ENCODE data around the gene EMC6.

EMC6 gene

DNA sequence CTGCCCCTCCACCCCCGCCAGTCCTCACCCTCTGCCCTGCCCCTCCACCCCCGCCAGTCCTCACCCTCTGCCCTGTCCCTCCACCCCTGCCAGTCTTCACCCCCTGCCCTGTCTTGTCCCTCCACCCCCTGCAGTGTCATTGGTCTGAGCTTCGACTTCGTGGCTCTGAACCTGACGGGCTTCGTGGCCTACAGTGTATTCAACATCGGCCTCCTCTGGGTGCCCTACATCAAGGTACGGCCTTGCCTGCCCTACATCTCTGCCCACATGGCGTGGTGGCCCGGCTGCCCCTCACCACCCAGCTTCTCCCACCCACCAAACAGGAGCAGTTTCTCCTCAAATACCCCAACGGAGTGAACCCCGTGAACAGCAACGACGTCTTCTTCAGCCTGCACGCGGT lies 12.3 kb upstream of the EMC6 start:
- DNase-seq (ENCODE audit: low read depth), result no peak

DNA sequence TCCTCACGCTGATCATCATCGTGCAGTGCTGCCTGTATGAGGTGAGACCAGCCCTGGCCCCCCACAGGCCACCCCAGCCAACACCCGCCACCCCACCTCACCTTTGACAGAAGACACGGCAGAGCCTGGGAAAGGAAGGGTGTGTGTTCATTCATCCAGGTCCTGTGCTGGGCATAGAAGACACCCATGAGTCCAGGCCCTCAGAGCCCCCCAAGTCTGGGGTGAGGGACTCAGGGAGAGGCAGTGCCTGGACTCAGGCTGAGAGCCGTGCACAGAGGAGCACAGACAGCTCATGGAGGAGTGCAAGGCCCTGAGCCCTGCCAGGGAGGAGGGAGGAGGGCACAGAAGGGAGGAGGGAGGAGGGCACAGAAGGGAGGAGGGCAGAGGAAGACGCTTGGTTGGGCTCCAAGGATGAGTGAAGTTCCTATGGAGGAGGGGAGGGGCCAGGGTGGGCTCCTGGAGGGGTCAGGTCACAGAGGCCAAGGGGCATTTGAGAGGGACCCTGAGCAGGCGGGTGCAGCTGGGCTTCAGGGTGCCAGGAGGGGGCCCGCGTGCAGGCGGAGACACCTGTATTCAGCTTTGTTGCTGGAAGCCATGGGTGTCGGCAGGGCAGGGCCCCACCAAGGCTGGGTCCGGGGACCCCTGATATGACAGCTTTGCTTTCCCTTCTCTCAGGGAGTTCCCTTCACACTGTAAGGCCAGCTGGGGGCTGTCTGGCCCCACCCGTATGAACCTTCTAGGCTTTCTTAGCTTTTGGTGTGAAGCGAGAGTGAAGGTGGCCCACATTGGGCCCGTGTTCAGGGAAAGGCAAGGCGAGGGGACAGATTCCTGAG lies 11.6 kb upstream of the EMC6 start:
- DNase-seq (ENCODE audit: low read depth), result no peak

DNA sequence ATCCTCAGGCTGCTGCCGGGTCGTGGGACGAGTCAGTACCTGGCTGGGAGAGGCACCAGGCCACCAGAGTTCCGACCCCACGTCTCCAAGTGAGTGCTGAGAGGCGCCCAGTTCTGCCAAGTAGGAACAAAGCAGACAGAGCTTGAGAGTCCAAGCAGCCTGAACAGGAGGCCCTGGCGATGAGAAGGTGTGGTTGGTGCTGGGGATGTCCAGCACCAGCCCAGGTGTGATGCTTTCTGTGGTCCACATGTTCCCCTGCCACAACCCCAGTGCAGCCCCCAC lies 11.1 kb upstream of the EMC6 start:
- no peak for DNase-seq (ENCODE audit: low read depth)

DNA sequence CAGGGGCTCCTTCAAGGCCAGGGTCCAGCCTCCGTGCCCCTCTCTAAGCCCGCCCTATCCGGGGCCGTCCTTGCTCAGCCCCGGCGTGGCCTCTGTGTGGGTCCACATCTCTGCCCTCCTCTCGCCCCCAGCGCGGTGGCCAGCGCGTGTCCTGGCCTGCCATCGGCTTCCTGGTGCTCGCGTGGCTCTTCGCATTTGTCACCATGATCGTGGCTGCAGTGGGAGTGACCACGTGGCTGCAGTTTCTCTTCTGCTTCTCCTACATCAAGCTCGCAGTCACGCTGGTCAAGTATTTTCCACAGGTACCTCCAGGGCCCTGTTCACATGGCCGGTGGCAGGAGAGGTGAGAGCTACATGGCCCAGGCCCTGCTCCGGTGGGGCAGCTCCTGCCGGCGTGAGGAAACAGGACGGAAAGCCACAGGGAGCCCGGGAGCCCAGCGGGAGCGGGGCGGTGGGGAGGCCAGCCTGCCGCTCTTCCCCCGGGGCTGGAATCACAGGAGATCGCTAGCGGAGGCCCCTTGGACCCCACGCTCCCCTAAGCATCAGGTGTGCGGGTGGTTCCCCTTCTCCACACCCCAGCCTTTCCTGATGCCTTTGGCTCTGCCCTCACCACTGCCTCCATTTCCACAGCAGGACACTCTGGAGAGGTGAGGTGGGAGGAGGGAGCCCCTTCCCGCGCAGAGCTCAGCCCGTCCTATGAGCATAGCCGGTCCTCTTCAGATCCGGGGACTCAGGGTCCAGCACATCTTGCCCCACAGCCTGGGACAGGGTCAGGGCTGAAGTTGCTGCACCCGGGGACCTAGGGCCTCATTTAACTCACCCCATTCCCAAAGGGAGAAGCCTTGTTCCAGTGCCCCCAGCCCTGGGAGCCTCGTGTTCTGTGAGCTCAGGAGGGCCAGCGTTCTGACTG lies 10.5 kb upstream of the EMC6 start:
- no peak for DNase-seq (ENCODE audit: low read depth)

DNA sequence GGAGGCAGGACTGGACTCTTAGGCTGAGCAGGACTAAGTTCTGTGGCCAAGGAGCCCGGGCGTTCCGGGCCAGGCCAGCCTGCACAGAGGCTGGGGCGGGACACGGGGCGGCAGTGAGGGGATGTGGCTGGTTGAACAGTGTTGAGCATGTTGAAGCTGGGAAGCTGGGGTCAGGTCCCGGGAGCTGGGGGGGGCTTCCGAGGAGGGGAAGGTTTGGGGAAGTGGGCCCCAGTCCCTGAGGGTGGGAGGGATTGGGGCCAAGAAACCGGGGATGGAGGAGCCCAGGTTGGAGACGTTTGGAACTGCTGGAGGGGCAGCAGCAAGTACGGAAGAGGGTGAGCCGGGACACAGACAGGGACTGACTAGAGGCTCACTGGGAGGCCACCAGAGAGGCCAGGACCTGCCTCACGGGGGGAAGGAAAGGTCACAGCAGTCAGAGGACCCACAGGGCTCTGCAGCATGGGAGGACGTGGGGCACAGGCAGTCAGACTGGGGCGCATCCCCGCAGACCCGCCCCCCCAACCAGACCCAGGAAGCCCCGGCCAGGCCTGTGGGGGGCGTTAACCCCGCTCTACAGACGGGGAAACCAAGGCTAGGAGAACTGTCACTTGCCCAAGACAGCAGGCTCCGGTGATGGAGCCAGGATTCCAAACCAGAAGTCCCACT lies 9.7 kb upstream of the EMC6 start:
- DNase-seq (ENCODE audit: low read depth), result no peak

DNA sequence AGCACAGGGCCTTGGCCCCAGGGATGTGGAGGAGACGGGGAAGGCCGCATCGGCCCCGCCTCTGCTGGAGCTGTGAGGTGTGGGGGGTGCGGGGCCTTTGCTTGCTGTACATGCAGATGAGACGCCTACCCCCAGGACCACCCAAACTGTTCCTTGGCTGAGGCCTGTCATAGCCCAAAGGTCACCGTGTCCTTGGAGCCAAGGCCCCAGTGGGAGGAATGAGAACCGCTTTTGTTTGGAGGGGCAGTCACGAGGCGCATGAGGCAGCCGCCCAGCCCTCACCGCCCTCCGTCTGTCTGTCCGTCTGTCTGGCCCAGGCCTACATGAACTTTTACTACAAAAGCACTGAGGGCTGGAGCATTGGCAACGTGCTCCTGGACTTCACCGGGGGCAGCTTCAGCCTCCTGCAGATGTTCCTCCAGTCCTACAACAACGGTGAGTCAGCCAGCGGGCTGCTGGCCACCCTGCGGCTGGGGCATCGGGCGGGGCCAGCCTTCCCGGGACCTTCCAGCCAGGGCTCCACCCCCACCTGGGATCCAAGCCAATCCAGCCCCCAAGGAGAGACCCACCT lies 9.0 kb upstream of the EMC6 start:
- no peak for DNase-seq (ENCODE audit: low read depth)

DNA sequence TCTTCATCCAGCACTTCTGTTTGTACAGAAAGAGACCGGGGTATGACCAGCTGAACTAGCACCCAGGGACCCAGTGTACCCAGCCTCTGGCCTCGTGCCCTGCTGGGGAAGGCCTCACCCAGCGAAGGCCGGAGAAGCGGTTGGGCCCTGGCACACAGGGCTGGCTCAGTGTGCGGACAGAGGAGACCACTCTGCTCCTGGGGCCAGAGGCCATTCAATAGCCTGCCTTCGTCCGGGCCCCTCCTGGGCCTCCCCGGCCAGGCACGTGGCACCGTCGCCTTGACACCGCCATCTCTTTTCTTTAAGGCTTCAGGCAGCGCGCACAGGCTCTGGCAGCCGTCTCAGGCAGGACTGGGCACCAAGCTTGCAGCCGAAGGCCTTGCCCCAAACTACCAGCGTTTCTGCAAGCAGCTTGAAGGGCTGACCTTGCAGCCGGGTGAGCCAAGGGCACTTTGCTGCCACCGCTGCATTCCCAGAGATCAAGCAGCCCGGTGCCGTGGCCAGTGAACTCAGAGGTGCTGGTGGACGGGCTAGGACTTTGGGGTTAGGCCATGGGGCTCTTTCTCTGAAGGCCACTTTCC lies 8.2 kb upstream of the EMC6 start:
- no peak for DNase-seq (ENCODE audit: low read depth)

DNA sequence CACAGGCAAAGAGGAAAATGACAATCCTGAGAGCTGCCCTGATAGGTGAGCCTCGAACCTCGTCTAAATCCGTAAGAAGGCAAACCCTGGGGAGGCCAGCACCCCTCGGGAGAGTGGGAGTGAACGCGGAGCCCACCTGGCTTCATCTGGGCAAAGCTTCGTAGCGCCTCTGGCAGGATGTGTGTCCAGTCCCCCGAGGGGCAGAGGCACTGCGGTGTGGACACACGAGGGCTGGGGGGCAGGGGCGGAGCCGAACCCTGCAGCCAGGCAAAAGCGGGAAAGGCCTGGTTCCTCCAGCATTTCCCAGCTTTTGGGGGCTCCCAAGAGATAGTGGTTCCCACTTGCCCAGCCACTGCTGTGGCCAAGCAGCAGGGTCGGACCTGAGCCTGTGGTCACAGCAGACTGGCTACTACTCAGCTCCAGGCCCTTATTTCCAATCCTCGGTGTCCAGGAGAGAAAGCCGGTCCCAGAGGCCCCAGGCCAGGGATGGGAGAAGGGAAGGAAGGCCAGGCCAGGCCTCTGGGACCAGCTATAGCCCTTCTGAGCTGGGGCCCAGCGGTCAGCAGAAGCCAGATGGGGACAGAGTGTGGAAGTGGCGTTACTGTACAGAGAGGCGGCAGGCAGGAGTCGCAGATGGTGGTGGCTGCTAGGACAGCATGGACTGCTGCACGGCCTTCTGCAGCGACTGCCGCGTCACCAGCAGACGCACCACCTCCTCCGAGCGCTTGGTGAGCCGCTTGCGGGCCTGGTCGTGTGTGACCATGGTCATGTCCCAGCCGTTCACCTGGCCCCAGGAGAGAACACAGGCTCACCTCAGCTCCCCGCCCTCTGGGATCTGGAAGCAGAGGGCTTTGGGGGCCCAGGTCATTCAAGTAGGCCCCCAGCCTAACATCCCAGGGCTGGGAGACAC lies 5.3 kb upstream of the EMC6 start:
- DNase-seq (ENCODE audit: low read depth), result no peak

DNA sequence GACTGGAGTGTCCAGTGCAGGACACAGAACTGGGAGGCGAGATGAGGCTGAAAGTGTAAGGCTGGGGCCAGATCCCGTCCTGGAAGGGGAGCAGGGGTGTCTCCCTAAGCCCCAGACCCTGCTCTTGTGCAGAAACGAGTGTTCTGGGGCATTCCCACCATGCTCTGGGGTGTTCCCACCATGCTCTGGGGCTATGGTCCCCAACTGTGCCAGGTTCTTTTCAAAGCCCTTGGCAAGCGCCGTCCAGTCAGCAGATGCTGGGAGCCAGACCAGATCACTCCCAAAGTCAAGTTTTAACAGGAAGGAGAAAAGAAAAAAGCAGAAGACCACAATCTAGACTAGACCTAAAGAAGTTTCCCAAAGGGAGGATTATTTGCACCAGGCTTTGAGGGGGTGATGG lies 2.8 kb upstream of the EMC6 start:
- no peak for DNase-seq (ENCODE audit: low read depth)

DNA sequence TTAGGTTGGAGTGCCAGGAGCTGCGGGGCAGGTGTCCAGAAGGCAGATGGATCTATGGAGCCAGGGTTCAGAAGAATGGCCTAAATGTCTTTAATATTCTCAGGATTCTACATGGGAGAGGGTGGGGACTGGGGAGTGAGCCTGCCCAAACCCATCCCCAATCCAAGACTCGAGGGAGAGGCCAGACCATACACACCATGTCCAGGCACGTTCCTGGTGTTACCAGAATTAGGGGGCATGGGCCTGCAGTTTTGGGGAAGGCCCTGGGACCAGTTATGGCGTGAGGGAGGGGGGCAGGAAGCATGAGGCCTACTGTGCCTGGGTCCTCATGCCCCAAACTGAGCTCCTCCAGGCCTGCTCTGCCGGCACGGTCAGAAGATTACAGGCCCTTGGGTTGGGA lies 2.1 kb upstream of the EMC6 start:
- DNase-seq (ENCODE audit: low read depth), result no peak

DNA sequence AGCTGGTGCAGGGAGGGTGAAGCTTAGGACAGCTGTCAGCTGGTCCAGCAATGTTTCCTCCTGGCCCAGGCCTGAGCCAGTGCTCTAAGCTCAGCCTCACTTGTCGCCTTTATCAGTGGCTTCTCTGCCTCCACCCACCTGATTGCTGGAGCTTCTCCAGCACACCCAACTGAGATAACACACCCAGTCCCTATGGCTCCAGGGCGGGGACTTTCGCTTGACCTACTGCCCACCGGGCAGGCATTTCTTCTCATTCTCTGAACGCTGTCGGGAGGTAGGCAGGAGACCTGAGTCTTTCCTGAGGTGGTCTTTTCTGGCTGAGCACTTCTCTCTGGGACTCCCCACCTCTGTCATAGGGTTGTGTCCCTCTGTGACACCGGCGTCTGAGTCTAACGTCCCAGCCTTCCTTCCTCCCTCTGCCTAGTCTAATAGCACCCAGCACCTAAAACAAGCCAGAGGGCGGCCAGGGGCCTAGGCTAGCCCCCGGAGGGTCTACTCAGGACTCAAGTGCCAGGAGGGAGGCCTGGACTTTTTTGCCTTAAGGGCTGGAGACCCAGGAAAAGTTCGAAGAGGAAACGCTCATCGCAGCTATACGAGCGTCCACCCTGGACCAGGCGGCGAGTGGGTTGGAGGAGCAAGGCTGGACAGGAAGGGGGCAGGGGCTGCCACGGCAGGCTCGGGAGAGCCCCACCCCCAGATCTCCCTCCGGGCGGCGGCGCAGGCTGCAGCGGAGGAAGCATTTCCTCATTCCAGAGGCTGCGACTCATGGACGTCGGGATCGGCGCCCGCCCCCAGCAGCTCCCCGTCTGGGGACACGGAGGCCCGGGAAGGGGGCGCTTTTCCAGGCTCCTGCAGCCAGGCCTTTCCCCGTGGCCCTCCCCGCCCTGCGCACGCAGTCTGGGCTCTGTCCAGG lies 990 bp upstream of the EMC6 start:
- no peak for DNase-seq (ENCODE audit: low read depth)

DNA sequence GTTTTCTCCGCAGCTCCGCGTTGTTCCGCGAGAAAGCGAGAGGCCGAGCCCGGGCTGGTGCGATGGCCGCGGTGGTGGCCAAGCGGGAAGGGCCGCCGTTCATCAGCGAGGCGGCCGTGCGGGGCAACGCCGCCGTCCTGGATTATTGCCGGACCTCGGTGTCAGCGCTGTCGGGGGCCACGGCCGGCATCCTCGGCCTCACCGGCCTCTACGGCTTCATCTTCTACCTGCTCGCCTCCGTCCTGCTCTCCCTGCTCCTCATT lies 404 bp downstream of the EMC6 start:
- no peak for DNase-seq (ENCODE audit: low read depth)

DNA sequence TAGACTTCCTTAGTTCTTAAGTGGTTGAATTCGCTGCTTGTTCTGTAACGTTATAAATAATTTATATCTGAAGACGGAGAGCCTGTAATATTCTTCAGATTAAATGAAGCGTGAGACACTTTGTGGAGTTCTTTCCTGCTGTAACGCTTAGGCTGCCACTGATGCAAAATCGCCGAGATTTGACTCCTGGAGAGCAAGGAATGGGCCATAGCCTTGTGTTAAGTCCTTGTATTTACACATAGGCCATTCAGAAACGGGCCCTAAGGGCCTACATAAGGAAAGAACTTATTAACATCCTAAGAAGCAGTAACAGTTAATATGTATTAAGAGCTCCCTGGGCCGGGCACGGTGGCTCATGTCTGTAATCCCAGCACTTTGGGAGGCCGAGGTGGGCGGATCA lies 936 bp downstream of the EMC6 start:
- no peak for DNase-seq (ENCODE audit: low read depth)

DNA sequence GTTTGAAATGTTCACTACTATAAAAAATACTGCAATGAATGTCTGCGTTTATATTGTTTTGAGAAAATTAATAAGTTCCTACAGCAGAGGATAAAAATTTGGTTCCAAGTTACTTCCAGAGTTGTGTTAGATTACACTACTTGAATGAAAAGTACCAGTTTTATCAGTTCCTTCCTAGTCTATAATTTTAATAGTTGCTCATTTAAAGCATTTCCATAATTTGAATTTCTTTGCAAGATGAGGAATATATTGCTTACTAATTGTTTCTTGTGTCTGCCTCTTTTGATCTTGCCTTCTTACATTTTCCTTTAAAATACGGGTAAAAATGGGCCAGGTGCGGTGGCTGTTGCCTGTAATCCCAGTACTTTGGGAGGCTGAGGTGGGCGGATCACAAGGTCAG lies 4.0 kb downstream of the EMC6 start:
- no peak for DNase-seq (ENCODE audit: low read depth)

DNA sequence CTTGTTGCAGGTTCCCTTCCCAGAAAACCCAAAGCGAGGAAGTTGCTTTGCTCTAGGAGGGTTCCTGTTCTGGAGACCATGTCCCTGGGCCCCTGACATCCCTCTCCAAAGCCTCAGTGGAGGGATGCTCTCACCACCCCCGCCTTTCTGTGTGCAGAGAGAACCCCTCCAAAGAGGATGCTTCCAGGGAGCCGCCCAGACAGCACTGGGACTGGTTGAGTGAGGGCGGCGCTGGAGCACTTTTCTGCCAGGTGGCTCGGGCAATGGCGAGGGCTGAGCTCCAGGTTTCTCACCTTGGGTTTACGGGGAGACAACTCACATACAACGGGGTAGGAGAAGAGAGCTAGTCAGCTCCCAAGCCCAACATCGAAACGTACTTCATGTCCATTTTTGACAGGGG lies 7.3 kb downstream of the EMC6 start:
- DNase-seq (ENCODE audit: low read depth), result no peak

DNA sequence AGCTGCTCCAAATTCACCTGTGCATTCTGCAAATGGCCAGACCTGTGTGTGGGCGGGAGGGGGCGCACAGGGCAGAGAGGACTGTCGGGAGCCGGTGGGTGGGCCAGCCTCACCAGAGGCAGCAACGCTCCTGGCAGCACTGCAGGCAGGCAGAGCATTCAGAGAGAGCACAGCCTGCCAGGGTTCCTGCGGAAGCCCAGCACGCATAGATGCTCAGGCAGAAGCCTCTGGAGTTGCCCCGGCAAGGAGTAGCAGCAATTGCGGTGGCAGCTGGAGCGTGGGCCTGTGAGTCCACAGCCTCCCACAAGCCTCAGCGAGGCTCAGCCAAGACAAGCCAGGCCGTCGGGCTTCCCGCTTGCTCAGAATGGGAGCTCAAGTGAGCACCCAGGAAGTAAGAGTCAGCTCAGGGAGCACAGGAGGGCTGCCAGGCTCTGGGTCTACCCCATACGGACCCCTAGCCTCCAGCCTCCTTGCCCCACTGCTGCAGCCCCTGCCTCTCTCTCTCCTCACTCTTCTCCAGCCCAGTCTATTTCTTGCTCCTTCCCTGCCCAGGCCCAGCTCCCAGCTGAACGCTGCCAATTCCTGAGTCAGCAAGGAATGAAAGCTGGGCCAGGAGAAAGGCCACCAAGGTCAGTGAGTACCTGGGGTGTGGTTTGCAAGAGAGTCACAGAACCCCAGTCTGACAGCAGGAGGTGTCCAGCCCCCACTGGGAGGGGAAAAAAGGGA lies 9.6 kb downstream of the EMC6 start:
- no peak for DNase-seq (ENCODE audit: low read depth)

DNA sequence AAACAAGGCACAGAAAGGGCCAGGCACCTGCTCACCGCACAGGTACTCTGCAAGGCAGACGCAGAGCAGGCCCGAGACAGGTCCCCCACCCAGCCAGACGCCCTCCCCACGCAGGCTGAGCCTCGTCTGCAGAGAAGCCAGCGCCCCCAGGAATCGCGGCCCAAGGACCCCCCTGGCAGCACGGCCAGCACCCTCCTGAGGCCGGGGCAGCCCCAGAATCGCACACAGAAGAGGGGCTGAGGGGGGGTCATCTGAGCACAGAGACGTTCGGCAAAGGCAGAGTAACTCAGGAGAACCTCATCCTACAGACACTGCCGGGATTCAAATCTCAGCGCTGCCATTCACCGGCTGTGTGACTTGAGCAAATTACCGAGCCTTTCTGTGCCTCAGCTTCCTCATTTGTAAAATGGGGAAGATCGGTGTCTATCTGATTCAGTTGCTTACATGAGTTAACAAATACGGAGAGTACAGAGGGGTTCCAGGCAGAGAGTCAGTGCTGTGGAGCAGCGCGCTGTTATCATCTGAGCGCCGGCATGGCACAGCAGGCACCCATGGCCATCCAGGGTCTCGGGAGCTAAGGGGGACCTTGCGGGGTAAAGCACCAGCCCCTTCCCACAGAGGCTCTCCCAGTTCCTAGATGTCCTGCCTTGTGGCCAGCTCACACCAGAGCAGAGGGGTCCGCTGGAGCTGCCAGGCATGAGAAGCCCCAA lies 10.4 kb downstream of the EMC6 start:
- no peak for DNase-seq (ENCODE audit: low read depth)

DNA sequence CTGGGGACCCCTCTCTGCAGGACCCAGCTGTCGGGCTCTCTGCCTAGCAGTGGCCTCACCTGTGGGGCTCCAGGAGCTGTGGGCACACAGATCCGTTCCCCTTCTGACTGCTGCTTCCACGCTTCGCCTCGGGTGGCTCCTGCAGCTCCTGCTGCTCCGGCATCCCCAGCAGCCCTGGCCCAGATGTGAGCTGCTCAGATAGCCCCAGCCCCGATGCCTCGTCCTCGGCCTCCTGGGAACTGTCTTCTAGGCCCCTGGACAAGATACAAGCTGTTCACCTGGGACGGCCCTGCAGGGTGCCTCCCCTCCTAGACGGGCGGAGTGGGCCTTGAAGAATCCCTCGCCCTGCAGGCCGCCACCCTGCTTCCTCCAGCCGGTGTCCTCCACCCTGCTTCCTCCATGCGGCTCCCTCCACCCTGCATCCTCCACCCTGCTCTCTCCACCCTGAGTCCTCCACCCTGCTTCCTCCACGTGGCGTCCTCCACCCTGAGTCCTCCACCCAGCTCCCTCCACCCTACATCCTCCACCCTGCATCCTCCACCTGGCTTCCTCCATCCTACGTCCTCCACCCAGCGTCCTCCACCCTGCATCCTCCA lies 11.0 kb downstream of the EMC6 start:
- DNase-seq (ENCODE audit: low read depth), result no peak

DNA sequence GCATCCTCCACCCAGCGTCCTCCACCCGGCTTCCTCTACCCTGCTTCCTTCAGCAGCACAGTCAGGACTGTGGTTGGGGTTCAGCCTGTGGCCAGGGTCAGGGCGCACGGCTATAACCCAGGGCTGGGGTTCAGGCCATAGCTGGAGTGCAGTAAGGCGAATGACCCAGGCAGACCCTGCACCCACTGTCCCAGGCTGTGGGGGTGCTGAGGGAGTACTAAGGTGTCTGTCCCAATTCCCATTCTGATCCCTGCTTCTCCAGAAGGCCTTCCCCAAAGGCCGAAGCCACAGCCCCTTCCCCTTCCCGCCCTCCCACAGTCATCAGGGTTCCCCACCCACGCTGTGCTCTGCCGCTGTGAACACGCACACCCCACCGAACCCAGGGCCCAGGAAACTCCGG lies 12.4 kb downstream of the EMC6 start:
- no peak for DNase-seq (ENCODE audit: low read depth)
